GM21367 (cell line): ENCODE data around the gene EFCC1.

Experiments
- ATAC-seq: cut with Tn5 transposase; IDR thresholded peaks from one replicate; pipeline ENCODE4 v1.9.1; 2021; ENCODE audit not compliant: unreplicated experiment

The EFCC1 gene

DNA sequence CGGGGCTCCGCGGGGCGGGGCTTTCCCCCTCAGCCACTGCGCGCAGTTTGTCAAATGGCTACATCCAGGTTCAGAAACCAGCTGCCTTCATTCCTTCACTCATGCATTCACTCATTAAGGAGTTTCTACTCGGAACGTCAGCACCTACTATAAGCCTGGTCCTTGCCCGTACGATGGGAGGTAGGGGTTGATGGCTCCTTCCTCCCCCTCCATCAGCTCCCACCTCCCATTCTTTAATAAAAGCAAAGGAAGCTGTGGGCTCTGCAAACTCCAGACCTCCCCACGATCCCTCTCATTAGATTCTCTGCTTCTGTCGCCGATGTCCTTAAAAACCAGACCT, 7.0 kb upstream of the EFCC1 start:
- ATAC-seq, result no peak

- ATAC-seq, result no peak
Observed at GRCh38 chr3:128994581-128995546, 6.2 kb upstream of the EFCC1 start.

DNA sequence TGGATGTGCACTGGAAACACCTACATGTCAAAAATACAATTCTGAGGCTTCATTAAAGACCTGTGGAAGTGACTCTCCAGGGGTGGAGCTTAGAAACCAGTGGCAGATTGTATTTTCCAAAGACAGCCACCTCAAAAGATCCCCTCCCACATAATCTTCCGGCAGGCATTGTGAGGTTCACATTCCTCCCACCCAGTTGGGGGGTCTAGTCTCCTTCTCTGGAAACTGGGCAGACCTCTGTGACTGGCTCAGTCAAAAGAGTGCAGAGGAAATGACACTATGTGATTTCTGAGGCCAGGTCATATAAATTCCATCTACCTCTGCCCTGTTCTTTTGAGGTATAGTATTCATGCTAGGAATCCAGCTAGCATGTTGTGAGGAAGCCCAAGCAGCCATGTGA, 5.4 kb upstream of the EFCC1 start:
- no peak for ATAC-seq

- no peak for ATAC-seq
Observed at GRCh38 chr3:128996200-128996599, 4.9 kb upstream of the EFCC1 start.

DNA sequence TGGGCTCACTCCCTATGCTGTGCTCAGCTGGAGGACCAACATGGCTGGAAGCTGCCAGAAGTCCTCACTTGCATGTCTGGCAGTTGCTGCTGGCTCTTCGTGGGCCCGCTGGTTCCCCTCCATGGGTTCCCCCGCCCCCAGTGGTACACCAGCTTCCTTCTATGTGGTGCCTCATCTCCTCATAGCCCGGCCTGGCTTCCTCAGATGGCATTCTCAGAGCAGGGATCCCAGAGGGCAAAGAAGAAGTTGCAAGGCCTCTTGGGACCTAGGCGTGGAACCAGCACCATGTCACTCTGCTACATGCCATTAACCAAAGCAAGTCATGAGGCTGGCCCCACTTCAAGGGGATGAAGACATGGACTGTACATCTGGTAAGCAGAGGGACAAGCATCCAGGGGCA, 4.4 kb upstream of the EFCC1 start:
- no peak for ATAC-seq

DNA sequence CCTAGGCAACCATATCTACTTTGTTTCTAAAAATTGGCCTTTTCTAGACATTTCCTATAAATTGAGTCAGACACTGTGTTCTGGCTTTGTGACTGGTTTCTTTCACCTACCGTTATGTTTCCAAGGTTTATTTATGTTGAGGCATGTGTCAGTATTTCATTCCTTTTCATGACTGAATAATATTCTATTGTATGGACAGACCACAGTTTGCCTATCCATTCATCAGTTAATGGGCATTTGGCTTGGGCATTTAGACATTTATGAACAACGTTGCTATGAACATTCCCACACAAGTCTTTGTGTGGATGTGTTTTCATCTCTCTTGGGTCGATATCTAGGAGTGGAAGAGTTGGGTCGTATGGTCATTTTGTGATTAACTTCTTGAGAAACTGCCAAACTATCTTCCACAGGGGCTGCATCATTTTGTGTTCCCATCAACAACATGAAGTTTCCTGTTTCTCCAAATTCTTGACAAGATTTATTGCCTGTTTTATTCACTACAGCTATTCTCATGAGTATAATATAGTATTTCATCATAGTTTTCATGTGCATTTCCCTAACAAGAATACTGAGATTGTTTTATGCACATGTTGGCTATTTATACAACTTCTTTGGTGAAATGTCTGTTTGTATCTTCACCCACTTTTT, 3.5 kb upstream of the EFCC1 start:
- no peak for ATAC-seq

- no peak for ATAC-seq
Observed at GRCh38 chr3:128998561-128998960, 2.5 kb upstream of the EFCC1 start.

GRCh38 chr3:128999102-128999501, 2.0 kb upstream of the EFCC1 start:
- no peak for ATAC-seq

DNA sequence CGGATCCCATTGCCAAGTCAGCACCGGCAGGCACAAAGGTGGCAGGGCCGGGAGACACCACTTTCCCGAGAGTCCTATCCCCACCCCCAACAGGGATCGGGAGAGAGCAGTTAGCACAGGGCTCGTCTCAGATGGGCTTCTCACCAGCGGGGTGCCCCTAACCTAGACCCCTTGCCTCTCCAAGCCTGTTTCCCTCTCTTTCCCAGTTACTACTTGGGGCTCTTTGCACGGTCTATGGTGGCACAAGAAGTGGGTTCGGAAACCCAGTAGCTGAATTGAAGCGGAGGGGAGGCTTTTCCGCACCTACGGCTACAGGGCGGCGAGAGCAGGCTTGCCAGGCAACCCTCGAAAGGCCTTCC, 383 bp upstream of the EFCC1 start:
- ATAC-seq, result no peak

DNA sequence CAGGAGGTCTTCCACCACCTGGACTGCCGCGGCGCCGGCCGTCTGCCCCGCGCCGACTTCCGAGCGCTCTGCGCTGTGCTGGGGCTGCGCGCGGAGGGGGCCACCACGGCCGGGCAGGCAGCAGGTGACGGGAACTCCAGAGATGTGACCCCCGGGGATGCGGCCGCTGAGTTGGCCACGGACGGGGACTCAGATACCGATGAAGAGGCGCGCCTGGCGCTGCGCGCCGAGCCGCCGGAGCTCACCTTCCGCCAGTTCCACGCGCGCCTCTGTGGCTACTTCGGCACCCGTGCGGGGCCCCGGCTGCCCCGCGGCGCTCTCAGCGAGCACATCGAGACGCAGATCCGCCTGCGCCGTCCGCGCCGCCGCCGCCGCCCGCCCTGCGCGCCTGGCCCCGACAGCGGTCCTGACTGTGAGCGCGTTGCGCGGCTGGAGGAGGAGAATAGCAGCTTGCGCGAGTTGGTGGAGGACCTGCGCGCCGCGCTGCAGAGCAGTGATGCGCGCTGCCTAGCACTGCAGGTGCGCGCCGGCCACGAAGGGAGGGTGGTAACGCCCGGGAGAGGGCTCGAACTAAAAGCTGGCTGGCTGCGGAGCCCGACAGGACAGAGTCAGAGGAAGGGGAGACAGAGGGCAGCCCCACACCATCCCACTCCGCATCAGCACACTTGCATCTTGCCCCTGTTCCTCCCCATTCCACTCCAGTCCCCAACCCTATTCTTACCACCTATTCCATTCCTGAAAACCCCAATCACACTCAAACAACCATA, 885 bp downstream of the EFCC1 start:
- no peak for ATAC-seq

DNA sequence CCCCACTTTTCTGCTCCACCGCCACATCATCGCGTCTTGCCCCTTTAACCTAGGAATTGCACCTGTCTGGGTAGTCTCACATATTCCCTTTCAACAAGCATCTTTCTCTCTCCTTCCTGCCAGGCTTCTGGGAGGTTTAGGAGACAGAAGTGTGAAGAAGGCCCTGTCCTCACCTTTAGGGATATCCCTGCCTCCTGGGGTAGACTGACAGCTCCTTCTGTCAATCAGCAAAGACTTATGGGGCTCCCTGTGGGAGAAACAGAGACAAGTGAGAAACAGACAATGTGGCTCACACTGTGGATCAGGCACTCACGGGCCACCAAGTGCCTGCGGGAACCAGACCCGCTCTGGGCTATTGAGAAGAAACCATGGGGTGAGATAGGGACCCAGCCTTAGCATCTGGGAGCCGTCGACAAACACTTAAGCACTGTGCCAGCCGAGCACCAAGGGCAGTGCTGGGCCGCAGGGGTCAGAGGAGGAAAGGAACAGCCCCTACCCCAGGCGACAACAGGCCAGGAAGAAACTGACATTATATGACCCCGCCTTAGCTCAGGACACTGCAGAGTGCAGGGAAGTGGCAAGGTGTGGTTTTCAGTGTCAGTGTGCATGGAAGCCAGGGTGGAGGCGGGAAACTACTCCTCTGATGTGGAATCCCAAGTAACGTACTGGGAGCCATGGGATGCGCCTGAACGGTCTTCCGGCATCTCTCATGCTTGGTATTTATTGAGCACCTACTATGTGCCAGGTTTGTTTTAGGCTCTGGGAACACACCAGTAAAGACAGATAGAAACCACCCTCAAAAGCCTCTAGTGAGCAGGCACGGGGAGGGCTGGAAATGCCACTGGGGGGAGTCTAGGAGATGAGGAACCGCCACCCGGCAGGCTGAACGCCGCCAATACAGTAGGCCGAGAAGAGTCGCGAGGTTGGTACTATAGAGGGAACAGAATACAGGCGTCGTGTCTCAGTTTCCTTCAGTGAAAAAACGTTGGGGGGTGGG, 1.8 kb downstream of the EFCC1 start:
- no peak for ATAC-seq

DNA sequence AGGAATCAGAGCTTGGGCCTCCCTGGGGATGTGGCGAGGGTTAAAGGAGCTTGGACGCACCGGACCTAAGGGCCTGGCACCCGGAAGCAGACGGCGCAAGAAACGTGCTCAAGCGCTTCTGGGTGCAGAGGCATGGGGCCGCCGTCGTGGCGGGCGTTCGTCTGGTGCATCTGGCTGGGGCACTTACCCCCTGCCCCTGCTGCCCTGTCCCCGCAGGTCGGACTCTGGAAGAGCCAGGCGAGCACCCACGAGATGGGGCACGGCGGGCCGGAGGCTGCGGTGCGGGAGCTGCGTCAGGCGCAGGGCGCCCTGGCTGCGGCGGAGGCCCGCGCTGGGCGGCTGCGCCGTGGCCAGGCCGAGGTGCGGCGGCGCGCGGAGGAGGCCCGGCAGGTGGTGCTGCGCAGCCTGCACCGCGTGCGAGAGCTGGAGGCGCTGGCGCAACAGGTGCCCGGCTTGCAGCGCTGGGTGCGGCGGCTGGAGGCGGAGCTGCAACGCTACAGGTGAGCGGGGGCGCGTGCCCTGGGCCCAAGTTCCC, 2.5 kb downstream of the EFCC1 start:
- ATAC-seq, result no peak

GRCh38 chr3:129004639-129005295, 3.7 kb downstream of the EFCC1 start:
- ATAC-seq, result no peak

GRCh38 chr3:129005526-129006303, 4.6 kb downstream of the EFCC1 start:
- no peak for ATAC-seq

DNA sequence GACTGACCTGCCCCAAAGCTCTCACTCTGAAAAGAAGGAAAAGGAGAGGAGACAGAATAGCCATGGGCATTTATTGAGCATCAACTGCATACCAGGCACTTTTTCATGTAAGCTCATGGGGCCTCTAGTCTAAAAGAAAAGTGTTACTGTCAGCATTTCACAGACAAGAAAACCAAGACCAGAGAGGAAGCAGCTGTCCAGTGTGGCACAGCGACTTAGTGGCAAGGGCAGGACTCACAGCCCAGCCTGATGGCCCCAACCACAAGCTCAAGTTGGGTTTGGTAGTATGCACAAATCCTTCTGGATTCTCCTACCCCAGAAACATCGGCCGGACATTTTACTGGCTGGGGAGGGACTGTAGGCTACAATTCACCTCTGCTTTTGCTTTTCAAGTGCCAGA, 5.8 kb downstream of the EFCC1 start:
- no peak for ATAC-seq

DNA sequence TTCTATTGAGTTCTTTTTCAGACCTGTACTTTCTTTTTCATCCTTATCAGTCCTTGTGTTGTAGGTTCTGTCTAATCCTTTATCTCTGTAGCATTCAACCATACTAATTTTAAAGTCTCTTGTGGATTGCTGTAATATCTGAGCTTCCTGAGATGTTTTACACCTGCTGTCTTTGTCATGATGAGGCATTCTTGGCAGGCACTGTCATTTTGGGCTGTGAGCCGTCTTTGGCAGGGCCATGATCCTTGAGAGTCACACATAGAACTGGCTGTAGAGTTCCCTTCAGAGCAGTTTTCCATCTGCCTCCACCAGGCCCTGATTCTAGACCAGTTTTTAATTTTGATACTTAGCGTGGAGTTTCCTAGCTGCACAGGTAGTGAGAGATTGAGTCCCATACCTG, 6.7 kb downstream of the EFCC1 start:
- no peak for ATAC-seq

GRCh38 chr3:129009266-129009665, 8.2 kb downstream of the EFCC1 start:
- no peak for ATAC-seq

- no peak for ATAC-seq
Observed at GRCh38 chr3:129010310-129010956, 9.3 kb downstream of the EFCC1 start.

- no peak for ATAC-seq
Observed at GRCh38 chr3:129013491-129013891, 12.4 kb downstream of the EFCC1 start.
